HCT116 (cell line): ENCODE data around the gene ZNF189. TPM values are rescaled to one million over a fixed set of nuclear protein-coding genes. Genes with fewer than 3 reads are reported as not detected.

Source experiments
- ATAC-seq: fragments of 200-7000 bp; cut with Tn5 transposase; 2 replicates; pipeline ENCODE4 v1.9.1; 2020; ENCODE audit warnings: mild to moderate bottlenecking, moderate library complexity
- BruUV-seq: library from RNA; stranded (reverse); fragments of 400-500 nt; replicated peaks from 2 replicates; lab custom pipeline; 2021; lab: Mats Ljungman, UMichigan
- CTCF ChIA-PET: fragments of 300-600 bp; sonication (Branson Sonifier 250); formaldehyde crosslinking; loops from one replicate; lab custom pipeline; 2021; ENCODE audit warnings: antibody characterized with exemption; lab: Charles Lee
- POLR2A ChIA-PET: fragments of 300-600, 350-600 bp; sonication (Branson Sonifier 250); formaldehyde crosslinking; loops from one replicate; lab custom pipeline; 2021; ENCODE audit warnings: antibody characterized with exemption; lab: Charles Lee
- RAD21 ChIA-PET, 2 experiments: fragments of 300-600 bp; sonication (Branson Sonifier 250); formaldehyde crosslinking; loops; one replicate each; lab custom pipeline; 2023; ENCODE audit warnings: low total read pairs in 2 of 2; ENCODE audit not compliant: uncharacterized antibody in 2 of 2, unreplicated experiment in 2 of 2, low non-redundant PET in 1 of 2; lab: Charles Lee
- DNase-seq: peaks from one replicate; pipeline ENCODE4 v3.0.0-alpha.2; 2010; ENCODE audit warnings: low read depth, low spot score
- H2AFZ ChIP-seq: fragments of 200-600 bp; shearing (Covaris generic), sonication (generic); 2 replicates; pipeline ENCODE4 v1.6.1; 2017; ENCODE audit warnings: low read depth, mixed run types, mixed read lengths, antibody characterized with exemption, low read length; ENCODE audit not compliant: poor library complexity, severe bottlenecking
- H3K27ac ChIP-seq: 2 replicates; pipeline ENCODE4 v1.5.1; 2012; ENCODE audit warnings: low read depth, low read length
- H3K27me3 ChIP-seq: fragments of 200-600 bp; sonication (generic); 2 replicates; pipeline ENCODE4 v1.6.1; 2016; ENCODE audit warnings: mixed run types, low read length, mixed read lengths; ENCODE audit not compliant: insufficient read depth
- H3K36me3 ChIP-seq, 2 experiments: fragments of 200-500 bp in 1 of 2; fragments of 200-600 bp in 1 of 2; sonication (Bioruptor generic) in 1 of 2; sonication (generic) in 1 of 2; 2 replicates each; pipeline versions ENCODE4 v1.5.1 to v1.6.1; 2014 to 2016; ENCODE audit warnings: low read length in 2 of 2, inconsistent platforms in 1 of 2, mixed read lengths in 1 of 2, mixed run types in 1 of 2; ENCODE audit not compliant: insufficient read depth in 2 of 2, control insufficient read depth in 1 of 2
- H3K4me1 ChIP-seq, 2 experiments: fragments of 200-600 bp in 1 of 2; sonication (generic) in 1 of 2; 2 replicates each; pipeline versions ENCODE4 v1.5.1 to v1.6.1; 2012 to 2017; ENCODE audit warnings: low read length in 2 of 2, inconsistent platforms in 1 of 2, mild to moderate bottlenecking in 1 of 2, mixed read lengths in 1 of 2, mixed run types in 1 of 2, moderate library complexity in 1 of 2; ENCODE audit not compliant: insufficient read depth in 2 of 2, control insufficient read depth in 1 of 2
- H3K4me2 ChIP-seq: fragments of 200-600 bp; sonication (generic); 2 replicates; pipeline ENCODE4 v1.6.1; 2017; ENCODE audit warnings: mixed run types, low read length, mixed read lengths
- H3K4me3 ChIP-seq, 2 experiments: fragments of 200-600 bp in 1 of 2; sonication (generic) in 1 of 2; replicated peaks in 1 of 2; 2 replicates each; pipeline ENCODE4 v1.5.1; 2011 to 2016; ENCODE audit warnings: low read length in 2 of 2, control low read depth in 1 of 2, low read depth in 1 of 2, mild to moderate bottlenecking in 1 of 2, mixed read lengths in 1 of 2, mixed run types in 1 of 2
- H3K79me2 ChIP-seq: fragments of 200-600 bp; sonication (generic); 2 replicates; pipeline ENCODE4 v1.6.1; 2017; ENCODE audit warnings: mild to moderate bottlenecking, mixed run types, low read length, moderate library complexity, mixed read lengths; ENCODE audit not compliant: insufficient read depth
- H3K9ac ChIP-seq: fragments of 200-600 bp; sonication (generic); 2 replicates; pipeline ENCODE4 v1.6.1; 2016; ENCODE audit warnings: low read length, mixed read lengths
- H3K9me2 ChIP-seq: fragments of 200-600 bp; sonication (generic), shearing (Covaris generic); 2 replicates; pipeline ENCODE4 v1.6.1; 2017; ENCODE audit warnings: mixed run types, mild to moderate bottlenecking, moderate library complexity; ENCODE audit not compliant: insufficient read depth
- H3K9me3 ChIP-seq, 2 experiments: fragments of 200-500 bp in 1 of 2; fragments of 200-600 bp in 1 of 2; sonication (Bioruptor generic) in 1 of 2; sonication (generic) in 1 of 2; 2 replicates each; pipeline ENCODE4 v1.6.1; 2014 to 2017; ENCODE audit warnings: low read length in 2 of 2, mixed read lengths in 2 of 2, inconsistent platforms in 1 of 2, low read depth in 1 of 2, mild to moderate bottlenecking in 1 of 2, mixed run types in 1 of 2, moderate library complexity in 1 of 2; ENCODE audit not compliant: control insufficient read depth in 1 of 2, insufficient read depth in 1 of 2
- H4K20me1 ChIP-seq: fragments of 200-600 bp; sonication (generic), shearing (Covaris generic); 2 replicates; pipeline ENCODE4 v1.6.1; 2017; ENCODE audit warnings: mixed run types, mild to moderate bottlenecking, moderate library complexity; ENCODE audit not compliant: insufficient read depth
- CEBPB ChIP-seq: IDR thresholded peaks from 2 replicates; pipeline ENCODE4 v1.6.1; 2012; ENCODE audit warnings: low read depth
- EGR1 ChIP-seq: IDR thresholded peaks from 2 replicates; pipeline ENCODE4 v1.6.1; 2012; ENCODE audit warnings: low read depth
- ELF1 ChIP-seq: IDR thresholded peaks from 2 replicates; pipeline ENCODE4 v1.6.1; 2012; ENCODE audit warnings: low read depth, borderline replicate concordance
- EZH2phosphoT487 ChIP-seq: fragments of 200-600 bp; IDR thresholded peaks from 2 replicates; pipeline ENCODE4 v1.6.1; 2018; ENCODE audit warnings: antibody characterized with exemption, borderline replicate concordance
- FOSL1 ChIP-seq: IDR thresholded peaks from 2 replicates; pipeline ENCODE4 v1.6.1; 2012; ENCODE audit warnings: low read depth
- POLR2A ChIP-seq: IDR thresholded peaks from 2 replicates; pipeline ENCODE4 v1.7.0; 2011; ENCODE audit warnings: borderline replicate concordance; ENCODE audit not compliant: insufficient read depth, insufficient read length; ENCODE audit errors: extremely low read depth
- RAD21 ChIP-seq: IDR thresholded peaks from 2 replicates; pipeline ENCODE4 v1.6.1; 2012; ENCODE audit warnings: low read depth, mild to moderate bottlenecking
- REST ChIP-seq: IDR thresholded peaks from 2 replicates; pipeline ENCODE4 v1.6.1; 2012; ENCODE audit warnings: low read depth
- ZFX ChIP-seq: fragments of 450-650 bp; IDR thresholded peaks from 2 replicates; pipeline ENCODE4 v1.6.1; 2017
- ZNF274 ChIP-seq: fragments of 200-500 bp; sonication (Bioruptor generic); IDR thresholded peaks from 2 replicates; pipeline ENCODE4 v1.6.1; 2014; ENCODE audit warnings: mild to moderate bottlenecking, low read depth, low read length, inconsistent platforms
- intact Hi-C: fragments of 100-400 bp; cut with micrococcal nuclease; formaldehyde crosslinking; loops from 2 replicates; pipeline ENCODE4 v1.10.0; 2022
- total RNA-seq: library from RNA; stranded (reverse); gene quantifications from one replicate; pipeline ENCODE4 v1.2.1, GENCODE V29; 2021; ENCODE audit not compliant: unreplicated experiment
- TF ChIP-seq, protein P1 (sequence below): IDR thresholded peaks from 2 replicates; pipeline ENCODE4 v1.6.1; 2011; ENCODE audit warnings: mild to moderate bottlenecking, low read length, moderate library complexity; ENCODE audit not compliant: insufficient replicate concordance; ENCODE audit errors: extremely low read depth
- TF ChIP-seq, protein P2 (sequence below): IDR thresholded peaks from 2 replicates; pipeline ENCODE4 v1.6.1; 2012

ZNF189 gene
- total RNA-seq, 1 experiment from 2014 or later, result 10.6 TPM

GRCh38 chr9:101365181-101365580, 33.5 kb upstream of the ZNF189 start:
- H2AFZ ChIP-seq, result no peak overlapping the region
- H3K9me2 ChIP-seq, result no peaks in the 10 kb centered on the region
- H3K27me3 ChIP-seq, result no peaks in the 10 kb centered on the region
- H3K36me3 ChIP-seq, result no peaks in the 10 kb centered on the region
- ChIA-PET POLR2A (interaction anchor here (0.8 kb wide), 1 partner anchor 33 kb away, joined by 6 read pairs; the partner anchor contains the start of genes MRPL50 and ZNF189), CTCF (interaction anchor here (2.3 kb wide), 1 partner anchor 23 kb away, joined by 5 read pairs; no protein-coding TSS in a partner anchor), RAD21 (no interaction called here)
- H3K4me1 ChIP-seq, result peaks cover 8 to 12% of the 10 kb centered on the region in 2 experiments; a peak in 3 of 4 replicates
- no peak overlapping the region for H3K4me3 ChIP-seq
- H3K79me2 ChIP-seq, result no peaks in the 10 kb centered on the region
- intact Hi-C loops, result no loop called here
- no peak overlapping the region for H3K4me2 ChIP-seq
- H4K20me1 ChIP-seq, result no peaks in the 10 kb centered on the region
- DNase-seq (no peak), ATAC-seq (no peak)
- no TSS peak for BruUV-seq
- no peak overlapping the region for H3K9ac ChIP-seq
- no peaks in the 10 kb centered on the region for H3K9me3 ChIP-seq
- no peak for TF ChIP-seq REST
- no peak for TF ChIP-seq EGR1
- no peak for TF ChIP-seq CEBPB
- no peak for TF ChIP-seq EZH2phosphoT487
- TF ChIP-seq, protein P1, sequence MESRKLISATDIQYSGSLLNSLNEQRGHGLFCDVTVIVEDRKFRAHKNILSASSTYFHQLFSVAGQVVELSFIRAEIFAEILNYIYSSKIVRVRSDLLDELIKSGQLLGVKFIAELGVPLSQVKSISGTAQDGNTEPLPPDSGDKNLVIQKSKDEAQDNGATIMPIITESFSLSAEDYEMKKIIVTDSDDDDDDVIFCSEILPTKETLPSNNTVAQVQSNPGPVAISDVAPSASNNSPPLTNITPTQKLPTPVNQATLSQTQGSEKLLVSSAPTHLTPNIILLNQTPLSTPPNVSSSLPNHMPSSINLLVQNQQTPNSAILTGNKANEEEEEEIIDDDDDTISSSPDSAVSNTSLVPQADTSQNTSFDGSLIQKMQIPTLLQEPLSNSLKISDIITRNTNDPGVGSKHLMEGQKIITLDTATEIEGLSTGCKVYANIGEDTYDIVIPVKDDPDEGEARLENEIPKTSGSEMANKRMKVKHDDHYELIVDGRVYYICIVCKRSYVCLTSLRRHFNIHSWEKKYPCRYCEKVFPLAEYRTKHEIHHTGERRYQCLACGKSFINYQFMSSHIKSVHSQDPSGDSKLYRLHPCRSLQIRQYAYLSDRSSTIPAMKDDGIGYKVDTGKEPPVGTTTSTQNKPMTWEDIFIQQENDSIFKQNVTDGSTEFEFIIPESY, result no peak
- TF ChIP-seq ELF1, result no peak
- no peak for TF ChIP-seq FOSL1
- TF ChIP-seq POLR2A, result no peak
- no peak for TF ChIP-seq ZNF274
- TF ChIP-seq, protein P2, sequence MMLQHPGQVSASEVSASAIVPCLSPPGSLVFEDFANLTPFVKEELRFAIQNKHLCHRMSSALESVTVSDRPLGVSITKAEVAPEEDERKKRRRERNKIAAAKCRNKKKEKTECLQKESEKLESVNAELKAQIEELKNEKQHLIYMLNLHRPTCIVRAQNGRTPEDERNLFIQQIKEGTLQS, result no peak
- no peak for TF ChIP-seq ZFX
- no peak for TF ChIP-seq RAD21
- H3K27ac ChIP-seq, result no peak overlapping the region
